HG02973 (cell line): Measurements from ENCODE around the gene PIK3C2G.

Experiments
- ATAC-seq: cut with Tn5 transposase; IDR thresholded peaks from one replicate; pipeline ENCODE4 v1.9.1; 2021; ENCODE audit warnings: moderate library complexity; ENCODE audit not compliant: unreplicated experiment

Gene PIK3C2G

GRCh38 chr12:18629445-18629844 lies 368.1 kb downstream of the PIK3C2G start:
- ATAC-seq = no peak

- ATAC-seq = no peak
Measured at GRCh38 chr12:18629916-18630315, 368.6 kb downstream of the PIK3C2G start.

- no peak for ATAC-seq
Measured at GRCh38 chr12:18631339-18631738, 370.0 kb downstream of the PIK3C2G start.

GRCh38 chr12:18632848-18633247 lies 371.5 kb downstream of the PIK3C2G start:
- no peak for ATAC-seq

- no peak for ATAC-seq
Measured at GRCh38 chr12:18634382-18634781, 373.1 kb downstream of the PIK3C2G start.

GRCh38 chr12:18640321-18640955 lies 379.1 kb downstream of the PIK3C2G start:
- no peak for ATAC-seq

GRCh38 chr12:18643681-18644080 lies 382.4 kb downstream of the PIK3C2G start:
- ATAC-seq = no peak

- ATAC-seq = no peak
Measured at GRCh38 chr12:18644564-18644963, 383.2 kb downstream of the PIK3C2G start.

GRCh38 chr12:18646286-18646890 lies 385.1 kb downstream of the PIK3C2G start:
- no peak for ATAC-seq

- no peak for ATAC-seq
Measured at GRCh38 chr12:18651525-18651924, 390.2 kb downstream of the PIK3C2G start.

GRCh38 chr12:18652596-18652995 lies 391.3 kb downstream of the PIK3C2G start:
- no peak for ATAC-seq

GRCh38 chr12:18653465-18653864 lies 392.1 kb downstream of the PIK3C2G start:
- ATAC-seq = no peak

- ATAC-seq = no peak
Measured at GRCh38 chr12:18655351-18655750, 394.0 kb downstream of the PIK3C2G start.

- no peak for ATAC-seq
Measured at GRCh38 chr12:18658179-18658578, 396.9 kb downstream of the PIK3C2G start.

- no peak for ATAC-seq
Measured at GRCh38 chr12:18658829-18659228, 397.5 kb downstream of the PIK3C2G start.

- no peak for ATAC-seq
Measured at GRCh38 chr12:18676141-18676540, 414.8 kb downstream of the PIK3C2G start.

- no peak for ATAC-seq
Measured at GRCh38 chr12:18676996-18677588, 415.8 kb downstream of the PIK3C2G start.

- ATAC-seq = no peak
Measured at GRCh38 chr12:18681818-18682217, 420.5 kb downstream of the PIK3C2G start.

GRCh38 chr12:18683327-18684013 lies 422.2 kb downstream of the PIK3C2G start:
- ATAC-seq = no peak

GRCh38 chr12:18684430-18684829 lies 423.1 kb downstream of the PIK3C2G start:
- ATAC-seq = no peak

GRCh38 chr12:18689771-18690170 lies 428.5 kb downstream of the PIK3C2G start:
- no peak for ATAC-seq

- ATAC-seq = no peak
Measured at GRCh38 chr12:18690653-18691052, 429.3 kb downstream of the PIK3C2G start.
